ENCODE data around the gene TOP2A. TPM values are rescaled to one million over a fixed set of nuclear protein-coding genes. Genes with fewer than 3 reads are reported as not detected.

Gene TOP2A
- total RNA-seq, 1 experiment from 2014 or later = 315 TPM

Small RNA genes lying within 50 kb of the gene (small RNA-seq; reads per million reads assigned to genes)
- gene RF00019 (0 reads per million in 2 experiments), gene RNA5SP441 (0 reads per million in 2 experiments)

Other genes with a start within 250 kb of the TOP2A start
- 2.8 and 2.9 TPM in 2 replicates for gene RAPGEFL1, start 240.4 kb downstream of the TOP2A start, total RNA-seq (2014; rRNA removed; shearing (Covaris generic))
- 12.7 and 14.2 TPM in 2 replicates for gene WIPF2, start 198.6 kb downstream of the TOP2A start, total RNA-seq (2014; rRNA removed; shearing (Covaris generic))
- 17.3 and 17.6 TPM in 2 replicates for gene CDC6, start 130.0 kb downstream of the TOP2A start, total RNA-seq (2014; rRNA removed; shearing (Covaris generic))
- 10.6 and 12.1 TPM in 2 replicates for gene RARA, start 108.7 kb downstream of the TOP2A start, total RNA-seq (2014; rRNA removed; shearing (Covaris generic))
- gene GJD3, start 53.2 kb downstream of the TOP2A start, total RNA-seq (2014; rRNA removed; shearing (Covaris generic)) = not detected in 2 replicates
- gene IGFBP4, start 25.6 kb upstream of the TOP2A start, total RNA-seq (2014; rRNA removed; shearing (Covaris generic)) = 7.2 and 10.8 TPM in 2 replicates
- gene TNS4, start 83.7 kb upstream of the TOP2A start, total RNA-seq (2014; rRNA removed; shearing (Covaris generic)) = 0.10 and 0.32 TPM in 2 replicates
- not detected in 2 replicates for gene CCR7, start 147.6 kb upstream of the TOP2A start, total RNA-seq (2014; rRNA removed; shearing (Covaris generic))
- gene SMARCE1, start 229.9 kb upstream of the TOP2A start, total RNA-seq (2014; rRNA removed; shearing (Covaris generic)) = 101 and 107 TPM in 2 replicates
- gene KRT222, start 247.3 kb upstream of the TOP2A start, total RNA-seq (2014; rRNA removed; shearing (Covaris generic)) = not detected in 2 replicates